ENCODE data around the gene DNAJC16. TPM values are rescaled to one million over a fixed set of nuclear protein-coding genes. Genes with fewer than 3 reads are reported as not detected.

DNAJC16 gene
- total RNA-seq, 4 donors from 2014 or later, result 10.0 to 20.9 (median 14.2) TPM

GRCh38 chr1:15625056-15625917 lies 98.6 kb downstream of the DNAJC16 start:
- Histone ChIP-seq H3K27ac (no peak overlapping the region), H3K36me3 (peaks cover 9 to 41% (median 15%) of the 10 kb centered on the region in 3 donors), H3K4me3 (no peak overlapping the region), H3K9me3 (no peaks in the 10 kb centered on the region), H3K27me3 (no peaks in the 10 kb centered on the region), H3K4me1 (peaks cover 6 to 84% (median 31%) of the 10 kb centered on the region in 3 donors)
- 86 to 88% methylated on average over 10 to 13 of the region's 13 CpGs for WGBS, 2 donors
- intact Hi-C loops (cut with DNase I), result no loop called here
- DNase-seq, result no peak
- TF ChIP-seq, protein P1, sequence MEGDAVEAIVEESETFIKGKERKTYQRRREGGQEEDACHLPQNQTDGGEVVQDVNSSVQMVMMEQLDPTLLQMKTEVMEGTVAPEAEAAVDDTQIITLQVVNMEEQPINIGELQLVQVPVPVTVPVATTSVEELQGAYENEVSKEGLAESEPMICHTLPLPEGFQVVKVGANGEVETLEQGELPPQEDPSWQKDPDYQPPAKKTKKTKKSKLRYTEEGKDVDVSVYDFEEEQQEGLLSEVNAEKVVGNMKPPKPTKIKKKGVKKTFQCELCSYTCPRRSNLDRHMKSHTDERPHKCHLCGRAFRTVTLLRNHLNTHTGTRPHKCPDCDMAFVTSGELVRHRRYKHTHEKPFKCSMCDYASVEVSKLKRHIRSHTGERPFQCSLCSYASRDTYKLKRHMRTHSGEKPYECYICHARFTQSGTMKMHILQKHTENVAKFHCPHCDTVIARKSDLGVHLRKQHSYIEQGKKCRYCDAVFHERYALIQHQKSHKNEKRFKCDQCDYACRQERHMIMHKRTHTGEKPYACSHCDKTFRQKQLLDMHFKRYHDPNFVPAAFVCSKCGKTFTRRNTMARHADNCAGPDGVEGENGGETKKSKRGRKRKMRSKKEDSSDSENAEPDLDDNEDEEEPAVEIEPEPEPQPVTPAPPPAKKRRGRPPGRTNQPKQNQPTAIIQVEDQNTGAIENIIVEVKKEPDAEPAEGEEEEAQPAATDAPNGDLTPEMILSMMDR (IDR thresholded peaks at IDR 0.05), result no peak
- TF ChIP-seq POLR2A (IDR thresholded peaks at IDR 0.05), result no peak

Small RNA genes lying within 50 kb of the gene (small RNA-seq; reads per million reads assigned to genes)
- gene CD24P1 (0 reads per million in 4 donors), gene RNU7-179P (0 reads per million in 4 donors), gene SCARNA21B (0 to 0.15 (median 0) reads per million in 4 donors)

Other genes with a start within 250 kb of the DNAJC16 start
- gene EFHD2, start 117.0 kb upstream of the DNAJC16 start, total RNA-seq, result 10 to 100 TPM; 47.5 to 79.5 (median 61.0) TPM
- not detected for gene CTRC, start 88.4 kb upstream of the DNAJC16 start, total RNA-seq
- not detected for gene CELA2A, start 70.1 kb upstream of the DNAJC16 start, total RNA-seq
- not detected for gene CELA2B, start 50.7 kb upstream of the DNAJC16 start, total RNA-seq
- 10 to 100 TPM in 3 of 4 donors, 1 to 10 TPM in 1; 8.8 to 22.6 (median 15.5) TPM for gene CASP9, start 2.6 kb upstream of the DNAJC16 start, total RNA-seq
- gene AGMAT, start 58.2 kb downstream of the DNAJC16 start, total RNA-seq, result 1 to 10 TPM in 1 of 4 donors, under 1 TPM in 3; 0.27 to 1.7 (median 0.59) TPM
- gene DDI2, start 90.6 kb downstream of the DNAJC16 start, total RNA-seq, result 10 to 100 TPM; 20.6 to 62.9 (median 48.3) TPM
- 10 to 100 TPM; 34.6 to 57.9 (median 42.4) TPM for gene PLEKHM2, start 157.5 kb downstream of the DNAJC16 start, total RNA-seq
- 1 to 10 TPM in 2 of 4 donors, under 1 TPM in 2; 0.44 to 1.1 (median 0.83) TPM for gene SLC25A34, start 209.4 kb downstream of the DNAJC16 start, total RNA-seq
- not detected for gene TMEM82, start 215.7 kb downstream of the DNAJC16 start, total RNA-seq
- 10 to 100 TPM; 28.2 to 46.0 (median 29.4) TPM for gene FBLIM1, start 231.9 kb downstream of the DNAJC16 start, total RNA-seq

All from esophagus squamous epithelium (tissue), 5 donors.